Pons (tissue), 1 donor: ENCODE results near the gene RASSF4.

ENCODE experiments used
- DNase-seq: peaks from one replicate; pipeline ENCODE4 v3.0.0-alpha.2; 2016; ENCODE audit warnings: low spot score

Gene RASSF4

GRCh38 chr10:44990302-44990655 is 30.7 kb downstream of the RASSF4 start:
- DNase-seq, result no peak

- no peak for DNase-seq
These were observed 31.4 kb downstream of the RASSF4 start for GRCh38 chr10:44990965-44991364.

GRCh38 chr10:44991571-44991970 is 32.0 kb downstream of the RASSF4 start:
- DNase-seq, result no peak

DNA sequence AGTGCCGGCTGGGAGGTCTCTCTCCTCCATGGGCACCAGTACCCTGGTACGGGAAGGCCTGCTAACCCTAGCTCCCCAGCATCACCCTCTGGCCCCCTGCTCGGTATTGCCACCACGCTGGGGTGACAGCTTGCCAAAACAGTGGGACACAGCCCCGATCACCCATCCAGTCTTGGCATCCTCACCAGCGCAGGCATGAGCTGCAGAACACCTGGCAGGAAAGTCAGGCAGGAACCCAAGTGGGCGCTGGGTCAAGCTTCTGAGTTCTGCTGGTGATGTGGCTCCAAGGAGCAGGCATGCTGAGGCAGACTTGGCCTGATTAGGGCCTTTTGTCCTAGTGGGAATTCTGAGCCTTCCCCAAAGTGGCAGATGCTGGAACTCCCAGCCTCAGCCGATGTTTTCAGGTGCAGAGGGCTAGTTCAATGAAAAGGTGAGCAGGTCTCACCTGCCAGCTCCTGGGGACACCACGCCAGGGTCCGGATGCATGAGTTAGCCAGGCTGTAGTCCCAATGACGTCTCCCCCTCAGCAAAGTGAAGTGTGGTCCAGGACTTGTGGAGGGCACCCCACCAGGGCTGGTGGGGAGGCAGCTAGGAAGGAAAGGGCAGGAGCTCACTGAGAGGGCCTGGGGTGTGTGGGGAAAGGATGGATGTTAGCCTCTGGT is 32.6 kb downstream of the RASSF4 start:
- DNase-seq, result no peak

- DNase-seq, result no peak
These were observed 33.2 kb downstream of the RASSF4 start for GRCh38 chr10:44992732-44993225.

DNA sequence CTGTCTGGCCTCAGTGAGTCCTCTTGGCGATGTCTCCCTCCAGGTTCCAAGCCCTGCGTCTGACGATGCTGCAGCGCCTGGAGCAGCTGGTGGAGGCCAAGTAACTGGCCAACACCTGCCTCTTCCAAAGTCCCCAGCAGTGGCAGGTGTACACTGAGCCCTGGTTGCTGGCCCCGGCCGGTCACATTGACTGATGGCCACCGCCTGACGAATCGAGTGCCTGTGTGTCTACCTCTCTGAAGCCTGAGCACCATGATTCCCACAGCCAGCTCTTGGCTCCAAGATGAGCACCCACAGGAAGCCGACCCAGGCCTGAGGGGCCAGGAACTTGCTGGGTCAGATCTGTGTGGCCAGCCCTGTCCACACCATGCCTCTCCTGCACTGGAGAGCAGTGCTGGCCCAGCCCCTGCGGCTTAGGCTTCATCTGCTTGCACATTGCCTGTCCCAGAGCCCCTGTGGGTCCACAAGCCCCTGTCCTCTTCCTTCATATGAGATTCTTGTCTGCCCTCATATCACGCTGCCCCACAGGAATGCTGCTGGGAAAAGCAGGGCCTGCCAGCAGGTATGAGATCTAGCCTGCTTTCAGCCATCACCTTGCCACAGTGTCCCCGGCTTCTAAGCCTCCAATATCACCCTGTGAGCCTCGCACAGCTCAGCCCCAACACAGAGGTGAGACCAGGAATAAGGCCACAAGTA is 33.8 kb downstream of the RASSF4 start:
- no peak for DNase-seq

DNA sequence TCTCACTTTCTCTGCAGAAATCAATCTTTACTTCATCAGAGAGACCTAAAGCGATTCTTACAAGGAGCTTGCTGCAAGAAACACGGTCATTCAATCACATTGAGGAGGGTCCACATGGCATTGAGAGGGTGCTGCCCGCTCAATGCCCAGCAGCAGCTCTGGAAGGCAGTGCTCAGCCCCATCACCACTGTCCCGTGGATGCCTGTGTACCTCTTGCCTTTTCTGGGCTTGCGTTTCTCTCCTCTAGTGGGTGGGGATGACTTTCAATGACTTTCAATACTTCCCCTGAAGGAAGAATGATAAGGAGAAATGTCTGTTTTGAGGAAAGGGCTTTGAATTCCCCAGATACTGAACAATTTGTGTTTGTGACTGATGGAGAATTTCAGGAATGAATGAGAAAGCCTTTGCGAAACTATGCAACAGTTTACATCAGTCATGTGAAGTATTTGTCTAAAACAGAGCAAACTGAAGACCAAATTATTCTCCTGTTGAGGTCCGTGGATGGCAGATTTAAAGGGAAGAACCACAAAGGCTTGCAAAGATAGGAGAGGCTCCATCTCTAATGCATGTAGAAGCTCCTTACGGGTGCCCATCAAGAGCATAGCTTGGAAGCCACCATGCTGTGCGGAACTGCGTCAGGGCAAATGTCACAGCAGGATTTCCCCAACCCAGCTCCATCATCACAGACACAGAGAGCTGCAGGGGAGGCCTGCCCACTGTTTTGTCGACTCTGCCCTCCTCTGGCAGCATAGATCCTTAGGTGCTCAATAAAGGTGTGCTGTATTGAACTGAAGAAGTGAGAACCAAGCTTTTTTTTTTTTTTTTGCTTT is 34.5 kb downstream of the RASSF4 start:
- DNase-seq, result no peak

GRCh38 chr10:44994752-44995530 is 35.3 kb downstream of the RASSF4 start:
- no peak for DNase-seq

- DNase-seq, result no peak
These were observed 35.9 kb downstream of the RASSF4 start for GRCh38 chr10:44995581-44995913.

DNA sequence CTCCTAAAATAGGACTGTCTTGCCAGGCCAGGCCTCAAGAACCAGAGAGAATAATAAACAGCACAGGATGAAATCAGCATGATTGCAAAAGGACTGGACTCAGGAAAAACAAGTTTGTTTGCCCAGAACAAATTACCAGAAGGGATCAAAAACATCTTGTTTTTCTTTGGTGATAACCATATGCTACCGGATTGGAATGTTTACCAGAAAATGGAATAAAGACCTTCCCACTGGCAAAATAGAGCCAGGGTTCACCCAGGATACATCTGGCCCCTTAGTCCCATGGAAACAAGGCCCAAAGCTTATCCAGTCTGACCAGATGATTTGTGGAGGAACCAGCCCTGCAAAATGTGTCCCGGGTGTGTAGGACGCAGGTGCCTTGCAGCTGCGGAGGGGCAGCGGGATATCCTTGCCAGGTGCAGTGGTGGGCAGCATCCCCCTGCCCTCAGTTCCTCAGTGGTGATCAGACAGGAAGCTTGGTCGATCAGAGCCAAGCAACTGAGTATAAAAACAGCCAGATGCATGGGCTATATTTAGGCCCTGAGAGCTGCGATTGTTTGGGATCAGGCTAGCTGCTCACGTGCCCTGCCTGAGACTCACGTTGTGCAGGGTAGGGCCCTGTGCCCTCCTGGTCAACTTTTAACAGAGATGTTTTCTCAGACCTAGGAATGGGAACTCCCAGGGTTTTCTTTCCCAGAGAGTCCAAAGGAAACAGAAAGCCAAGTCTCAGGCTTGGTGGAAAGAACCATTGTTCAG is 36.5 kb downstream of the RASSF4 start:
- peak; percentile 77 for DNase-seq

GRCh38 chr10:44997105-44997748 is 37.6 kb downstream of the RASSF4 start:
- DNase-seq, result no peak

DNA sequence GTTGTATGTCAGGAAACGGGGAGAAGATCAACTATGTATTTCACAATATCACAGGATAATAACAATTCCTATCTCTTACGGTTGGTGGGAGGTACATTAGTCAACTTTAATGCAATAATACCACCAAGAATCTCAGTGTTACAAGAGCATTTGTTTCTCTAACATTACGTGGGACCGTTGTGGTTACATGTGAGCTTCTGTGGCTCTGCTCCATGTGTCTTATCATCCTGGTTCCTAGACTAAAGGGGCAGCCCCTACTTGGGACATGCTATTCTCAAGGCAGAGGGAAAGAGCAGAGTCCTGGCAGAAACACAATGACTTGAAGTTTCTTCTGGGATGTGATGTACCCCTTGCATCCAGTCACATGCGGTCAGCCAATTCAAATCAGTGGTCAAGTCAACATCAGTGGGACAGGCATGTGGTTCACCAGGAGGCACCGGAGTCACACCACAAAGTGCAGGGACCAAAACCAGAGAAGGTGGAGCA is 38.6 kb downstream of the RASSF4 start:
- DNase-seq, result no peak

DNA sequence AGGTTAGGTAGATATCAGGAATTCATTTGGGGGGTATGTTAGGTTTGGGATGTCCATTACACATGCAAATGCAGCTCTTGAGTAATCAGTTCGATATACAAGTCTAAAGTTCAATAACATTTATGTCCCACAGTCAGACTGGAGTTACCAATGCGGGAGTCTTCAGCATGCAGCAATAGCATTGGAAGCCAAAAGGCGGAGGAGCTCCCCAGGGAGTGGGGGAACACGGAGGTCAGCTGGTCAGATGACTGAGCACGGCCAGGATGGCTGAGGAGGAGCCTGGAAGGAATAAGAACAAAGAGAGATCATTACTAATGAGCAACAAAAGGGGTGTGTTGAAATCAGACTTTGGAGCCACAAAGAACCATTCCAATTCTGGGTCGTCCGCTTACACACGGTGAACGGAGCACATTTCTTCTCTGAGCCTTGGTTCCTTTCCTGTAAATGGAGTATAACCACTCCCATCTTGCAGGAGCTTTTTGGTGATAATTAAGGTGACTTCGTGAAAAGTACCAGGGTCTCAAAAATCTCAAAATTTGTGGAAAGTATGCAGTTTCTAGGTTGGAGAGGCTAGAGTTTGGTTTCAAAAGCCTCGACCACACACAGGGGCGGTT is 40.6 kb downstream of the RASSF4 start:
- no peak for DNase-seq

GRCh38 chr10:45000752-45001380 is 41.3 kb downstream of the RASSF4 start, which contains the start of gene ZNF22:
Gene ZNF22, plus strand, starts transcription at chr10:45000923. Its CDS starts 2,446 bp downstream, at chr10:45003369.
- no peak for DNase-seq

- DNase-seq, result peak; percentile 59
These were observed 42.0 kb downstream of the RASSF4 start for GRCh38 chr10:45001381-45002148.

GRCh38 chr10:45003432-45004000 is 43.9 kb downstream of the RASSF4 start:
- no peak for DNase-seq

DNA sequence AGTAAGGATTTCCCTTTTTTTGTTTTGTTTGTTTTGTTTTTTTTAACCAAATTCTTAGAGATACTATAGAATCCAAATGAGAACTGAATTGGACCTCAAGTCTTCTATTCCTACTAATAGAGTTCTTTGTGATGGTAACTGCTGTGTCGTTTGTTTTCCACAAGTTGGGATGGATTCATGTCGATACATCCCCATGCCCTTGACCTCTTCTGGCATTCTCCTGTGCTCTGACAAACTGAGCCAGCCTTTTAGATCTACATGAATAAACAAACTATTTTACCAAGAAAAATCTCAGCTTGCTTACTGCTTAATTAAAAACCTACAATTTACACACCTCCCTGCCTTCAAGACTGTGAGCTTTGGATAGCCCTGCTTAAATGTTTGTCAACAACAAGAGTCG is 45.1 kb downstream of the RASSF4 start:
- DNase-seq, result no peak

- no peak for DNase-seq
These were observed 45.7 kb downstream of the RASSF4 start for GRCh38 chr10:45005284-45005683.
